Mesodermal cell (in vitro differentiated cells): Measurements from ENCODE around the gene TMEM33. TPM values are rescaled to one million over a fixed set of nuclear protein-coding genes. Genes with fewer than 3 reads are reported as not detected.
"Not testable (repeated sequence)": the region's sequence is repeated elsewhere in the genome, so short reads cannot be mapped to it uniquely, and the experiment has no call there.

Source experiments
- H3K27ac ChIP-seq: 2 replicates; pipeline ENCODE4 v1.7.0; 2013; ENCODE audit warnings: mild to moderate bottlenecking, low read depth, low read length, moderate library complexity; ENCODE audit not compliant: severe bottlenecking
- H3K36me3 ChIP-seq: 2 replicates; pipeline ENCODE4 v1.7.1; 2013; ENCODE audit warnings: mild to moderate bottlenecking, low read length, moderate library complexity; ENCODE audit not compliant: control insufficient read depth, insufficient read depth
- H3K4me1 ChIP-seq: one replicate; pipeline ENCODE4 v1.7.1; 2013; ENCODE audit warnings: mild to moderate bottlenecking, low read length; ENCODE audit not compliant: insufficient read depth, control insufficient read depth, poor library complexity, severe bottlenecking
- H3K4me3 ChIP-seq: 2 replicates; pipeline ENCODE4 v1.7.0; 2013; ENCODE audit warnings: low read length, control low read depth, mild to moderate bottlenecking; ENCODE audit not compliant: insufficient read depth, poor library complexity, severe bottlenecking; ENCODE audit errors: extremely low read depth
- H3K9me3 ChIP-seq: 2 replicates; pipeline ENCODE4 v1.7.1; 2013; ENCODE audit warnings: mild to moderate bottlenecking, low read length, moderate library complexity; ENCODE audit not compliant: control insufficient read depth
- WGBS, 2 experiments: methylation state at CpG; one replicate each; pipeline ENCODE4 v1.1.5; 2013; ENCODE audit warnings: missing lambda C conversion rate in 2 of 2; ENCODE audit not compliant: insufficient coverage in 2 of 2; 5-methylcytosine and 5-hydroxymethylcytosine counted together
- polyA plus RNA-seq, 2 experiments: library from polyadenylated mRNA; stranded (reverse); fragments of 50-300 nt; gene quantifications; one replicate each; pipeline ENCODE4 v1.2.3, GENCODE V29; 2013

TMEM33 gene
- 47.0 TPM for polyA plus RNA-seq (2013, experiment 1 of 2)
- 45.6 TPM for polyA plus RNA-seq (2013, experiment 2 of 2)

- peak within 1 kb of the TSS; percentile 99 for H3K4me3 ChIP-seq
- H3K4me1 ChIP-seq = peaks cover 6% of the 10 kb centered on the region
- no peaks in the 10 kb centered on the region for H3K9me3 ChIP-seq
- 2 to 3% methylated on average over 31 of the region's 49 CpGs for WGBS, 2 experiments
- H3K27ac ChIP-seq = peak within 1 kb of the TSS; percentile 91
- H3K36me3 ChIP-seq = peaks cover 22% of the 10 kb centered on the region
These were observed at the start of gene TMEM33 for GRCh38 chr4:41934901-41935651. TMEM33 (plus strand) TSS chr4:41935429; CDS start chr4:41935485, 56 bp downstream.

GRCh38 chr4:41885456-41885855 is 49.8 kb upstream of the TMEM33 start:
- peaks cover 11% of the 10 kb centered on the region for H3K4me1 ChIP-seq
- WGBS, 2 experiments = no CpG with 5 or more reads among the region's 1 CpG
- no peak overlapping the region for H3K4me3 ChIP-seq
- H3K9me3 ChIP-seq = no peaks in the 10 kb centered on the region
- no peak overlapping the region for H3K27ac ChIP-seq
- no peaks in the 10 kb centered on the region for H3K36me3 ChIP-seq

- H3K36me3 ChIP-seq = no peaks in the 10 kb centered on the region
- no peak overlapping the region for H3K27ac ChIP-seq
- peaks cover 3% of the 10 kb centered on the region for H3K4me1 ChIP-seq
- 50 to 67% methylated on average over 1 of the region's 2 CpGs for WGBS, 2 experiments
- no peaks in the 10 kb centered on the region for H3K9me3 ChIP-seq
- no peak overlapping the region for H3K4me3 ChIP-seq
These were observed 48.0 kb upstream of the TMEM33 start for GRCh38 chr4:41887277-41887676.

GRCh38 chr4:41887821-41888686 is 47.2 kb upstream of the TMEM33 start:
- Histone ChIP-seq H3K4me1 (no peaks in the 10 kb centered on the region), H3K9me3 (no peaks in the 10 kb centered on the region), H3K4me3 (no peak overlapping the region), H3K27ac (no peak overlapping the region), H3K36me3 (no peaks in the 10 kb centered on the region)
- no CpG with 5 or more reads among the region's 3 CpGs for WGBS, 2 experiments

GRCh38 chr4:41888687-41889074 is 46.5 kb upstream of the TMEM33 start:
- 100% methylated on average over 1 of the region's 1 CpG; no CpG with 5 or more reads in 1 of the 2 experiments for WGBS, 2 experiments
- no peaks in the 10 kb centered on the region for H3K9me3 ChIP-seq
- H3K4me1 ChIP-seq = no peaks in the 10 kb centered on the region
- H3K27ac ChIP-seq = no peak overlapping the region
- H3K4me3 ChIP-seq = no peak overlapping the region
- H3K36me3 ChIP-seq = no peaks in the 10 kb centered on the region

- no peaks in the 10 kb centered on the region for H3K36me3 ChIP-seq
- no peak overlapping the region for H3K27ac ChIP-seq
- H3K4me3 ChIP-seq = no peak overlapping the region
- no peaks in the 10 kb centered on the region for H3K9me3 ChIP-seq
- no peaks in the 10 kb centered on the region for H3K4me1 ChIP-seq
- WGBS, 2 experiments = no CpG with 5 or more reads among the region's 1 CpG
These were observed 45.9 kb upstream of the TMEM33 start for GRCh38 chr4:41889317-41889716.

GRCh38 chr4:41890085-41890484 is 45.1 kb upstream of the TMEM33 start:
- 90 to 100% methylated on average over 1 to 2 of the region's 2 CpGs for WGBS, 2 experiments
- no peak overlapping the region for H3K27ac ChIP-seq
- H3K36me3 ChIP-seq = no peaks in the 10 kb centered on the region
- H3K4me3 ChIP-seq = no peak overlapping the region
- H3K4me1 ChIP-seq = no peaks in the 10 kb centered on the region
- H3K9me3 ChIP-seq = no peaks in the 10 kb centered on the region

- Histone ChIP-seq H3K9me3 (no peaks in the 10 kb centered on the region), H3K36me3 (no peaks in the 10 kb centered on the region), H3K4me3 (no peak overlapping the region), H3K27ac (no peak overlapping the region), H3K4me1 (no peaks in the 10 kb centered on the region)
These were observed 38.6 kb upstream of the TMEM33 start for GRCh38 chr4:41896648-41897047.

GRCh38 chr4:41897698-41898097 is 37.5 kb upstream of the TMEM33 start:
- H3K4me1 ChIP-seq = no peaks in the 10 kb centered on the region
- WGBS, 2 experiments = 89% methylated on average over 1 of the region's 1 CpG
- H3K4me3 ChIP-seq = no peak overlapping the region
- no peaks in the 10 kb centered on the region for H3K36me3 ChIP-seq
- no peaks in the 10 kb centered on the region for H3K9me3 ChIP-seq
- H3K27ac ChIP-seq = no peak overlapping the region

- not testable (repeated sequence) for H3K4me3 ChIP-seq, H3K36me3 ChIP-seq, H3K9me3 ChIP-seq, H3K4me1 ChIP-seq, H3K27ac ChIP-seq
- no CpG with 5 or more reads among the region's 1 CpG for WGBS, 2 experiments
These were observed 26.1 kb upstream of the TMEM33 start for GRCh38 chr4:41909136-41909535.

- Histone ChIP-seq H3K4me1 (peaks cover 6% of the 10 kb centered on the region), H3K9me3 (no peaks in the 10 kb centered on the region), H3K36me3 (no peaks in the 10 kb centered on the region), H3K27ac (no peak overlapping the region), H3K4me3 (no peak overlapping the region)
- 40 to 91% methylated on average over 1 to 3 of the region's 5 CpGs for WGBS, 2 experiments
These were observed 22.7 kb upstream of the TMEM33 start for GRCh38 chr4:41912546-41912945.
